Measurements from ENCODE around the gene ACTR3C. TPM values are rescaled to one million over a fixed set of nuclear protein-coding genes. Genes with fewer than 3 reads are reported as not detected.

ACTR3C gene
- total RNA-seq, 1 experiment from 2014 or later: 2.2 TPM

GRCh38 chr7:150365194-150365593 lies 41.8 kb upstream of the ACTR3C start:
- no peak overlapping the region for H4K5ac ChIP-seq (ENCODE audit: insufficient read length, low read depth, low read length)
- no peak for TF ChIP-seq CTCF (conservative IDR thresholded peaks at IDR 0.05)
- peaks cover 1% of the 10 kb centered on the region for H3K27me3 Mint-ChIP-seq (ENCODE audit: low read depth)

More at GRCh38 chr7:150365194-150365593, 41.8 kb upstream of the ACTR3C start:
- Histone ChIP-seq H3T11ph (ENCODE audit: low read length) (no peak overlapping the region), H4K20me1 (ENCODE audit: control insufficient read depth, insufficient read depth, insufficient read length) (no peaks in the 10 kb centered on the region), H2BK5ac (ENCODE audit: insufficient read length, low read length) (no peak overlapping the region), H3K56ac (ENCODE audit: insufficient read length, low read depth, low read length) (no peak overlapping the region), H3K9me3 (ENCODE audit: control insufficient read depth, low read depth, low read length) (no peaks in the 10 kb centered on the region), H3K23ac (ENCODE audit: insufficient read length, low read depth, low read length) (no peak overlapping the region), H2BK120ac (ENCODE audit: low read depth, low read length, poor library complexity, severe bottlenecking) (no peak overlapping the region), H3K79me2 (ENCODE audit: insufficient read depth, low read length) (peaks cover 8% of the 10 kb centered on the region; the same call in 1 of the 2 replicates), H3K4me2 (ENCODE audit: insufficient read depth, insufficient read length, low read length) (no peak overlapping the region), H4K91ac (ENCODE audit: insufficient read length, low read depth, low read length) (no peak overlapping the region), H2AK5ac (ENCODE audit: insufficient read length, low read length) (no peak overlapping the region), H3K18ac (ENCODE audit: insufficient read length, low read depth, low read length) (no peak overlapping the region), H3K27me3 (ENCODE audit: insufficient read depth, low read length) (no peaks in the 10 kb centered on the region), H3K9ac (ENCODE audit: extremely low read depth, insufficient read length, low read length) (no peak overlapping the region), H3K4me1 (ENCODE audit: insufficient read depth, low read length) (0 out of 2 replicates have a peak, but pooled peaks cover 3% of the 10 kb centered on the region), H2BK15ac (ENCODE audit: low read depth, low read length) (no peak overlapping the region), H2BK20ac (ENCODE audit: low read depth, low read length, poor library complexity, severe bottlenecking) (no peak overlapping the region), H4K8ac (replicated peaks; ENCODE audit: insufficient read length, low read depth, low read length) (no peak overlapping the region), H2BK12ac (ENCODE audit: insufficient read length, low read depth, low read length) (no peak overlapping the region), H2AFZ (ENCODE audit: low read length) (no peak overlapping the region), H3K79me1 (ENCODE audit: insufficient read depth, low read depth, low read length, poor library complexity, severe bottlenecking) (peaks cover 2% of the 10 kb centered on the region), H3K27ac (ENCODE audit: insufficient read length, low read depth, low read length) (no peak overlapping the region), H3K23me2 (ENCODE audit: insufficient read length, low read depth, low read length, poor library complexity, severe bottlenecking) (peaks cover 15% of the 10 kb centered on the region), H3K4ac (ENCODE audit: low read depth, low read length) (no peak overlapping the region), H3K14ac (ENCODE audit: insufficient read depth, low read length) (no peak overlapping the region)
- DNase-seq: no peak
- Mint-ChIP-seq H3K27ac (peak overlapping the region in 1 of 3 experiments; percentile 10; a peak in 1 of 7 replicates), H3K4me3 (no peak overlapping the region), H3K4me1 (peaks cover 50 to 53% of the 10 kb centered on the region in 2 experiments), H3K9me3 (no peaks in the 10 kb centered on the region; a peak in 2 of 5 replicates), H3K36me3 (ENCODE audit: insufficient read depth in 1 of 3, low read depth in 3 of 3) (peaks cover 0 to 11% (median 5%) of the 10 kb centered on the region in 3 experiments; a peak in 4 of 7 replicates)
- WGBS (ENCODE audit: extremely low coverage, insufficient read length, low lambda C conversion rate): no CpG with 5 or more reads among the region's 10 CpGs

All from H9 (cell line).